ENCODE results near the gene PNPLA7.

PNPLA7 gene

DNA sequence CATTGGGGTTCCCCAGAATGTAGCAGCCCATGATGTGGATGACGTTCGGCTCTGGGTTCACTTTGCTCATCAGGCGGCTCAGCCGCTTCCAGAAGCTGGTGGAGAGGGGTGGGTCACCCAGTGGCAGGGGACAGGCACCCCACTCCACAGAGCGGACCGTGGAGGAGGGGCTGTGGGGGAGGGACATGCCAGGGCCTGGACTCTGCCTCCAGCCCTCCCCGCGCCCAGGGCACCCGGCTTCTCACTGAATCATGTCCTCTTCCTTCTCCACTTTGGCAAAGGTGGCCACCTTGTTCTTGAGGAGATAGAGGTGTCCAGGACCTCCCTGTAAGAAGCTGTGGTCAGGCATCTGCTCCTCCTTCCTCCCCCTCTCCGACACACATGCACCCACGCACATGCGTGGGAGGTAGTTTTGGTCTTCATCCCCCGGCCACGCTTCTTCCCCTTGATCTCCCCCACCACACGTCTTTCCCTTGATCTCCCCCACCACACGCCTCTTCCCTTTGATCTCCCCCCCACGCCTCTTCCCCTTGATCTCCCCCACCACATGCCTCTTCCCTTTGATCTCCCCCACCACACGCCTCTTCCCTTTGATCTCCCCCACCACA is 100.2 kb downstream of the PNPLA7 start:
- no peak for DNase-seq (ENCODE audit: low read depth)

DNA sequence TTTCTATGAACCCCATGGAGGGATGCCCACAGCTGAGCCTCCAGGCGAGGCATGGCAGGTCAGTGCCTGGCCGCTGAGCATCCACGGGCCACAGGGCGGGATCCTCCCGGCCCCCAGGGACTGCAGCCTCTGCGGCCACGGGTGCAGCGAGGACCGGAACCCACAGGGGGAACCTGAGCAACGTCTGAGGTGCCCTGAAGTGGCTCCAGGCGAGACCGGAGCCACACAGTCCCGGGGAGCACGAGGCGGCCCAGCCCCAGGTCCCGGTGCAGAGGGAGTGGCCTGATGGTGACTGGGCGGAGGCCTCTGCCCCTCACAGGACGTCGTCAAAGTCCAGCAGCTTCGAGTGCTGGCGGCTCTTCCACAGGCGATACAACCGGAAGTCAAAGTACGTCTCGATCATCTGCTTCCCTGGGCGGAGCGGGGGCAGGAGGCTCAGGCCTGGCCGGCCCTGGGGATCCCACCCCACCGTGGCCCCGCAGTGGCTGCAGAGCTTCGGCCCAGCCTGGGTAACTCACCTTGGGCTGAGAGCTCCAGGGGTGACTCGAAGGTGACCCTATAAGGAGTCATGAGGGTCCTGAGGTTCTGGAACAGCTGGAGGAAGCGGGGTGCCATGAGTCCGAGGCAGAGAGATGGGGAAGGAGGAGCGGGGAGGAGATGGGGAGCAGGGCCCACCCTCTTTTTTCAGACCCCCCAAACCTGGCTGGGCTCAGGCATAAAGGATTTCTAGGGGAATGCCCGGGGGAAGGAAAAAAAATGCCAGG is 100.9 kb downstream of the PNPLA7 start:
- no peak for DNase-seq (ENCODE audit: low read depth)

DNA sequence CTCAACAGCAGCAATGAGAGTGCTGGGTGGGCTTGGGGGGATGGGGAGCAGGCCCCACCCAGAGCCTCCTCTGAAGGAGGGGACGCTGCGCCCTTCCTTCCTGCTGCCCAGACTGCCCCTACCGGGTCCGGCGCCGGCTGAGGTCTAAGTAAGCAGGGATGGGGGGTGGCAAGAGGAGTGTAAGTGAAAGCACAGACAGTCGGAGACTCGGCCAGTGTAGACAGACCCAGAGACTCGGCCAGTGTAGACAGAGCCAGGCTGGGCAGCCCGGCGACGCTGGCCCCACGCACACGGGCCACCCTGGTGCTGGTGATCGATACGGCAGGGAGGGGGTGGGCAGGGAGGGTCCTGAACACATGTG is 101.6 kb downstream of the PNPLA7 start:
- no peak for DNase-seq (ENCODE audit: low read depth)

DNA sequence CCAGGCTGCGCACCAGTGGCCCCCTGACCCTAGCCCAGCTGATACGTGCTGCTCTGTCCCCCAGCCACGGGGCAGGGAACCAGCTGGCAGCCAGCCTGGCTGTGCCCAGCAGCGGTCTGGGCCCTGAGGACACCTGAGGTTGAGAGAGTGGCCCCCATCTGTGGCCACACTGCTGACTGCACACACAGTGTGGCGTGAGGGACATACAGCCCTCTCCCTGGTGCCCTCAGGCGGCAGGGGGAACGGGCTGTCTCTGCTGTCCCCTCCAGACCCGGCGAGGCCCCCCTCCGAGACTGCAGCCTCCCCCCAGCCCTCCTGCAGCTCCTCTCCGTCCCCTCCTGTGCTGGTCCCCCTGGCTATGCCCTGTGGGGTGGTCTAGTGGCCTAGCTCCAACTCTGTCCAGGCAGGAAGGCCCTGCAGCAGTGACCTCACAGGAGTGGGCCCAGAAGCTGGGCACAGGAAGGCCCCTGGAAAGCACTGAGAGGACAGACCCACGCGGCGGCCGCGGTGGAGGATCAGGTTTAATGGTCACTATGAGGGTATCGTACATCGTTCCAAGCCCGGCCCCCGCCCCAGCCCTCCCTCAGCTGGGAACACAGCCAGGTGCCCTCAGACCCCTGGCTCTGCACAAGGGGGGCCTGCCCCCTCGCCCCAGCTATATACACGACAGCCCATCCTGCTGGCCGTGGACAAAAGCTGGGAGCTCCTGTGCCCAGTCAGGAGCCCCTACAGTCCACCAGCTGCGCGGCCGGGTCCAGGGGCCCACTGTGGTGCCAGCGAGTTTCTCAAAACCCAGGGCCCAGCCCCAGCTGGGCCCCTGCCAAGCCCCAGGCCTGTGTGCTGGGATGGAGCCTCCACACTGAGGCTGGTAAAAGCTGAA is 102.2 kb downstream of the PNPLA7 start:
- DNase-seq (ENCODE audit: low read depth) = no peak

DNA sequence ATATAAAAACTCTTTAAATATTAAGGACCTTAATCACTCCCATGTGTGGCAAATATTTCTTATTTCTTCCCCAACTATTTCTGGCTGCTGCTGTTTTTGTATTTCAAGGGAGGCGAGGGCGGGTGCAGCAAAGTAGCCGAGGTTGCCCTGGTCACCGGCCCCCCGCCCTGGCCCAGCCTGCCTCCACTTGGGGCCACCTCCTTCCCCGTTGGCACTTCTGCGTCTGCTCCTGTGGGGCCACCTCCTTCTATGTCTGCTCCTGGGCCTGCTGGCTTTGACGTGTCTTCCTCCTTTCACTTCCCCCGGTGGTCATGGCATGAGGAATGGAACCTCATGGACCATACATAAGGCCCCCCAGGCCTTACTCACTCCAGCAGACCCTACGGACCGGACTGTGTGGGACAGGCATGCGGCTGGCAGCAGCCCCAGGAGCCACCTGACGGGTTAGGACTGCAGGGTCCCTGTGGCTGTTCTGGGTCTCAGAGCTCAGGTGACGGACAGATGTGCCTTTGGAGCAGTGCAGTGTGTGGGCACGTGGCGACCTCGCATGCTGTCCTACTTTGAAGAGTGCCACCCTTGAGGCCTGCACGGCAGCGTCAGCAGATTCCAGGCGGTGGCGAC is 103.2 kb downstream of the PNPLA7 start:
- DNase-seq (ENCODE audit: low read depth) = no peak

DNA sequence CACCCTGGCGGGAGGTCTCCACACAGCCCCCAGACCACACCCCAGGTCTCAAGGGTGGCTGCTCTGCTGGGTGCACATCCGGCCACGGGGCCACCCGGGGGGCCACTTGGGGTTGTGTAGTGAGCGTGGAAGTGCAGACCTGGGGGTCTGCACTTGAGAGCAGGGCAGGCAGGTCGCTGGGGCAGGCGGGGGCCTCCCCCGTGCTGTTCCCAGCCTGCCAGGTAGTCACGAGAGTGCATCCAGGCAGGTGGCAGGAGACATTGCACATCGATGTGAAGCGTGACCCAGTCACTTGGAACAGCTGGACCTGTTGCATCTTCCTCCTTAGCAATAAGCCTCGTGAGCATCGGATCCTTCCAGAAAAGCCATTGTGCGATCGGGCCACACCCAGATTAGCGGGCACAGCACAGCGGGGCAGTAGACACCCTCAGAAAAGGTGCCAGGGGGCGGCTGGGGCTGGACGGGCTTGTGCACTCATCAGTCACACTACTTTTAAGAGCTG is 104.2 kb downstream of the PNPLA7 start:
- DNase-seq (ENCODE audit: low read depth) = no peak

DNA sequence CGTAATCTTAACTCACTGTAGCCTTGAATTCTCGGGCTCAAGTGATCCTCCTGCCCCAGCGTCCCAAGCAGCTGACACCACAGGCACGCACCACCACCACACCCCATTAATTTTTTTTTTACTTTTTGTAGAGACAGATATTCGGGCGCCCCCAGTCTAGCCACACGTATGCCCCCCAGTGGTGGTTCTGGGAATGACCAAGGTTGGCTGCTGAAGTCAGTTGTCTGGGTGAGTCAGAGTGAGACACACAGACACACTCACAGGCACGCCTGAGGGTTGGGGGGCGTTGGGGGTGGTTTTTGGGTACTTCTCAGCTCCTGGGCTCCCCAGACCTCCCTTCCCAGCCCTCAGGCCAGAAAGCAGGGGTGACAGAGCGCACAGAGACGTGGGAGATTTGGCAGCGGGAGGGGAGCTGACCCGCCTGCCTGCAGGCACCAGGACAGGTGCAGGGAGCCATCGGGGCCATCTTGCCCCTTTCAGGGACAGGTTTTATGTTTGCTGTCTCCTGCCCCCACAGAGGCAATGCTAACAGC is 104.9 kb downstream of the PNPLA7 start:
- DNase-seq (ENCODE audit: low read depth) = peak; percentile 75

DNA sequence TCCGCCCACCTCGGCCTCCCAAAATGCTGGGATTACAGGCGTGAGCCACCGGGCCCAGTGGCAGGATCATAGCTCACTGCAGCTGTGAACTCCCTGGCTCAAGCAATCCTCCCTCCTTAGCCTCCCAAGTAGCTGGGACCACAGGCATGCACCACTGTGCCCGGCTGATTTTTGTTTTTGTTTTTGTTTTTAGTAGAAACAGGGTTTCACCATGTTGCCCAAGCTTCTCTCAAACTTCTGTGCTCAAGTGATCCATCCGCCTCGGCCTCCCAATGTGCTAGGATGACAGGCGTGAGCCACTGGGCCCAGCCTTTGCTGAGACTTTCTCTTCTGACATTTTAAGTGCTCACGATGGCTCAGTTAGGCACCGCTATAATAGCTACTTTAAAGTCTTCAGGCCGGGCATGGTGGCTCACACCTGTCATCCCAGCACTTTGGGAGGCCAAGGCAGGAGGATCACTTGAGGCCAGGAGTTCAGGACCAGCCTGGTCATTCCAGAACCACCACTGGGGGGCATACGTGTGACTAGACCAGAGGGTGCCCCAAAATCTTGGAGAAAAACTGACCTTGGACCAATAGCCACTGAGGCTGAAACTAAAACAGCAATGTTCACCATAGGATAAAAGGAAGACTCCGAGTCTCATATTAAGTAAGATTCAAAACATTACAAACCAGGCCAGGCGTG is 106.0 kb downstream of the PNPLA7 start:
- DNase-seq (ENCODE audit: low read depth) = no peak

DNA sequence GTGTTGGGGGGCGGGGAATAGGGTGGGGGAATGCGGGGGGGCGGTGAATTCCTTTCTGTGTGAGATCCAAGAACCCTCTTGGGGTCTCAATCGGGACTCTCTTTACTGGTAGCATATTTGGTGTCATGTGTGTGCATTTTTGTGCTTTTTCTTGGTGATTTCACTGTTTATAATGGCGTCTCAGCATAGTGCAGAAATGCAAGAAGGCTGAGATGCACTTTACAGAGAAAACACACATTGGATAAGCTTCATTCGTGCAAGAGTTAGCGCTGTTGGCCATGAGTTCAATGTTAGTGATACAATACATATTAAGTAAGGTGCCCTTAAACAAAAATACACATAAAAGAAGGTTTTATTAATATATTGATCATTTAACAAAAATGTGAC is 108.3 kb downstream of the PNPLA7 start:
- DNase-seq (ENCODE audit: low read depth) = no peak

DNA sequence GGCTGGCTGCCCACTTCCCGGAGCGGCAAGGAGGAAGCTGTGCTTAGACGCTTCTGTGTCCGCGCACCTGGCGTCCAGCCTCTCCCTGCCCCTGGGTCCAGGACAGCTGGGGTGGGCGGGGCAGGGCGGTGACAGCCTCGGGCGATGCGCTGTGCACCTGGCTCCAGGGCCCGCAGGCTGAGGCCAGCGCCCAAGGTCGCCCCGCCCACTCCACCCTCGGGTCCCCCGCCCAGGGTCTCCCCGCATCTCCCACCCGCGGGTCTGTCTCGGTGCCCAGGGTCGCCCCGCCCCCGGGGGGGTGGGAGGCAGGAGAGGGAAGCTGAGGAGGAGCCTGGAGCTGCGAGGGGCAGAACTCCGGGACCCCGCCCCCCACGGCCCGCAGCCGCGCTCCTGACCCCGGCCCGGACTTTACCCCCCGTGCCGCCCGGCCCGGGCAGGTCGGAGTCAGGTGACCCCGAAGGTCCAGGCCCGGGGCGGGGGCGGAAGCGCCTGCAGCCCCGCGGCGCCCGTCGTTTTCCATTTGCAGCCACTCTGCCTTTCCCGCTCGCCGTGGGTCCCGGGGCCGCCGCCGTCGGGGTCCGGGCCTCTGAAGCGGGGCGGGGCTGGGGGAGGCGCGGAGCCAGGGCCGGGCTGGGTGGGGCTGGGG is 108.8 kb downstream of the PNPLA7 start, which contains the start of gene ENTPD8:
Gene ENTPD8 (minus strand): TSS at position 69 of the 646 bp plus-strand sequence. CDS start 3,072 bp downstream, outside the sequence.
- DNase-seq (ENCODE audit: low read depth) = no peak

DNA sequence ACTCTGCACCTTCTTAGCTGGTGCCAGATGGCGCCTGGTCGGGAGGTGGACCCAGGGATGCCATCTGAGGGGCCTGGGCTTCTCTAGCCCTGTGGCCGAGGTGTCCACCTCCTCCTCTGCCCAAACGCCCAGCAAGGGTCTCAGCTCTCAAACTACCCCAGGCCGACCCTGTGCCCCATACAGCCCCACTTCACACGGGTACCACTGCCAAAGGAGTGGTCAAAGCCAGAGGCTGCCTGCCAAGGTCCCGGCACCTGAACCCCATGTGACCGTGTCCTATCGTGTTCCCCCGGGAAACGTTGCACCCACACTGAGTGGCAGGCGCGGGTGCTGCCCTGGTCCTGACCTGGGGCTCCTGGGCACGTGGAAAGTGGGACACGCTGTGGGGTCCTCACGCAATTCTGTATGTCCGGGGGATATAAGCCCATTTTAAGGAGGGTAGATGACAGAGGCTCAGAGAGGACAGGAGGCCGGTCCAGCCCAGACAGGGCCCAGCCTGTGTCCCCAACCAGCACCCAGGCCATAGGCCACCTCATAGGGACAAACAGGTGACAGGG is 111.0 kb downstream of the PNPLA7 start:
- DNase-seq (ENCODE audit: low read depth) = no peak

DNA sequence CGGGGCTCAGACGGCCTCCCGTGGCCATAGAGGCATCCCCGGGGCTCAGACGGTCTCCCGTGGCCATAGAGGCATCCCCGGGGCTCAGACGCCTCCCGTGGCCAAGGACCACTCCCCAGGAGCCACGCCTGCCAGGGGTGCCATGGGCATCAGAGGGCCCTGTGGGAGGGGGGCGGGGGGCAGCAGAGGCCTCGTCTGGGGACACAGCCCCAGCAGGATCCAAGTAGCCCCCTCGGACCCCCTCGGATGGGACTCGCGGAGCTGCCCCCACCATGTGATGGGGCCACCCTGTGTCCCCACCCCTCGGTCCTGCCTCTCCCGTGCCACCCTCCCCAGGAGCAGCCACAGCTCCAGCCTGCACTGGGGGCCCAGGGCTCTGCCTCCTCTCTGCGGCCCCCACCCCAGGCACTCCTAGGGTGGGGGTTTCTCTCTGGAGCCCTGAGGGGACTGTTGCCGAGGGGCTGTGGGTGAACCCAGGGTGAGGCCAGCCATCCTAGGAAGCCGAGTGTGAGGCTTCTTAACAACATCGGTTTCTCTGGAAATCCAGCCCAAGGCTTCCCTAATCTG is 111.5 kb downstream of the PNPLA7 start:
- DNase-seq (ENCODE audit: low read depth) = no peak

DNA sequence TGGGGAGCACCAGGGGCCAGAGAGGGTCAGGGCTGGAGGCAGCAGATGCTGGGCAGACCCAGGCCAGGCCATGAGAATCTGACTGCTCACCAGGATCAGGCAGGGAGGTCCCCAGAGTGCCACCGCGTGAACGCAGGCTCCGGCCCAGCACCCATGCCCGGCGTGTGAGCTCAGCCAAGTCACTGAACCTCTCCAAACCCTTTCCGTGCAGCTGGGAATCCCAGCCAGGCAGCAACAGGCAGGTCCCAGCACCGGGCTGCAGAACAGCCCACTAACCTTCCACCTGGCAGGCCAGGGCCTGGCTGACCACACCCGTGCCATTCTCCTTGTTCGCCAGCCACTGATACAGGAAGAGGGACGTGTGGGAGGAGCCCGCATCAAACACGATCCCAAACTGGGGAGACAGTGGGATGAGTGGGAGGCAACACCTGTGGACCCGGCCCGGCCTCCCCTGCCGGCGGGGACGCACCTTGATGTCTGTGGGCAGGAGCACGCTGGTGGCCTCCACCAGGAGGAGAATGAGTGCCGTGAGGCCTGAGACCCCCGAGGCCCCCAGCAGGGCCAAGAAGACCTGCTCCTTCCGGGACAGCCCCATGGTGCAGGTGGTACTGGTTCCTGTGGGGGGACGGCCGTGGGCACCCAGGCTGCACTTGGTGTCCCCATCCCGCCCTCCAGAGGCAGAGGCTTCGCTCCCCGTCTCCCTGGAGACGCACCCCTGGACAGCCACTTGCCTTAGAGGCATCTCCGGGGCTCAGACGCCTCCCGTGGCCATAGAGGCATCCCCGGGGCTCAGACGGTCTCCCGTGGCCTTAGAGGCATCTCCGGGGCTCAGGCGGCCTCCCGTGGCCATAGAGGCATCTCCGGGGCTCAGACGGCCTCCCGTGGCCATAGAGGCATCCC is 112.3 kb downstream of the PNPLA7 start:
- DNase-seq (ENCODE audit: low read depth) = no peak

DNA sequence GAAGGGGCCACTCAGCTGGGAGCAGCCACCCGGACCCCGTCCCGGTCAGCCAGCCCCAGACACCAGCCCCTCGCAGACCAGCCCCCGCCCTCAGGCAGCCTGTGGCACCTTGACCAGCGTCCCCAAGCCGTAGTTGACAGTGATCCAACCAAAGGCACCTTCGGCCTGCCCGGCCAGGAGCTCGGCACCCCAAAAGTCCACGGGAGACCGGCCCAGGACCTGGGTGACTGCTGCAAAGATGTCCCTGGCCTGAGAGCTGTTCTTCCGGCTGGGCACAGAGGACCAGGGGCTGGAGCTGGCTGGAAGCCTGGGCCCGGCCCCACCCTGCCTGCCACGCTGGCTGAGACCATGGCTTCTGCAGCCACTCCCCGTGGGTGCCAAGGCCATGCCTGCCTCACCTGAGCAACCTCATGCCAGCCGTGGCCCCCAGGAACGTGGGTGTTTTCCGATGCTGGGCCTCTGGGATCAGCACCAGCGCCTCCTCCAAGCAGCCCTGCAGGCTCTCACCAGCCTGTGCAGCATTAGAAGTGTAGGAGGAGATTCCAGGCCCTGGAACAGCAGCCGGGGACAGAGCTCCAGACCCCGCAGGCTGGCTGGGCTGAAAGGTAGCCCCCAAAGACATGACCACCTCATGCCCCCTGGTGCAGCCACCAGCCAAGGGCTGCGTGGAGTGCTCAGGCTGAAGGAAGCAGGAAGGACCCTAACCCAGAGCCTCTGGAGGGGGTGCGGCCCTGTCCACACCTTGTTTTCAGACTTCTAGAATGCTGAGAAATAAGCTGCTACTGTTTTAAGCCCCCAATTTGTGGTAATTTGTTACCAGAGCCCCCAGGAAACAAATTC is 113.2 kb downstream of the PNPLA7 start:
- no peak for DNase-seq (ENCODE audit: low read depth)

DNA sequence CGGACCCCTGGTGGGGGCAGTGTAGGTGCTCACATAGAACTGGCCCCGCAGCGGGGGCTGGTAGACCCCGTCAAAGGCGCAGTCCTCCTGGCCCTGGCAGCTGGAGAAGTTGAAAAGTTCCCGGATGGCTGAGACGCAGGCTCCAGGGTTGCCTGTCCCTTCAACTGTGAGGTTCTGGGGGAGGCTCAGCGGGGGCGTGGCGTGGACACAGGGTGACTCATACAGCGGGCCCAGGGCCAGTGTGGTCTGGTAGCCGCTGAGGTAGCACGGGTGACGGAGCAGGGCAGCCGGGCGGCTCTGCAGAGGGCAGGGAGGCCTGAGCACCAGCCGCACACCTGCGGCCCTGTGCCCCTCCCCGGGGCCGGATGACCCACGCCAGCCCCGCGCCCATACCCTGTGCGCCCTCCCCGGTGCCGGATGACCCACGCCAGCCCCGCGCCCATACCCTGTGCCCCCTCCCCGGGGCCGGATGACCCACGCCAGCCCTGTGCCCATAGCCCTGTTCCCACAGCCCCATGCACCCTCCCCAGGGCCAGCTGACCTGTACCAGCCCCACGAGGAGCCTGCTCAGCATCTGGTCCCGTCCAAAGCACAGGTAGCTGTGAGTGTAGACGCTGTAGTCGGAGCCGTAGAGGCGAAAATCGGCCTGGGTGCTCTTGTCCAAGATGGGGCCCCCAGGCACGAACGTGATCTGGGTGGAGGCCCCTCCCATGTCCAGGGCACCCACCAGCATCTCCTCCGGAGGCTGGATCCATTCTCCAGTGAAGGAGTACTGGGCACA is 114.0 kb downstream of the PNPLA7 start:
- no peak for DNase-seq (ENCODE audit: low read depth)

DNA sequence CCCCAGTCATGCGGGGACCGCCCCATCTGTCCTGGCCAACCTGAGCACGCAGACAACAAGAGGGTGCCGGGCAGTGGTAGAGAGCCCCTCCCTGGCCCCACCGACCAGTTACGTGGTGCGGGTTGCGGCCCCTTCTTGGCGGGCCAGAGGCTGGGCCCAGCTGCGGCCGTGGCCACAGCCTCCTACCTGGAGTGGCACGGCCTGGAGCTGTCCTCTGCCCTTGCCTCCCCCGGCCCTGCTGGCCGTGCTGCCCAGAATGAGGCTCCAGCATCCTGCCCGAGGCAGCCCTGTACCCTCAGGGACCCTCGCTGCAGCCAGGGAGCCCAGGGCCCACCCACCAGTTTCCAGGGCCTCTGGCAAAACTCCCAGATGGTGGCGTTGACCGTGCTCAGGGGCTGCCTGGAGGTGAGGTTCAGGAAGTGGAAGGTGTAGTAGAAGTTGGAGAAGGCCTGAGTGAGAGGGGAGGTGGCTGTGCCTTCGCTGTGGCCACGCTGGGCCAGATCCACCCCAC is 114.8 kb downstream of the PNPLA7 start:
- no peak for DNase-seq (ENCODE audit: low read depth)
